T-helper 9 cell (primary cell): ENCODE data around the gene URB2.
"Not testable (repeated sequence)": the region's sequence is repeated elsewhere in the genome, so short reads cannot be mapped to it uniquely, and the experiment has no call there.

Experiments used
- DNase-seq: peaks from one replicate; pipeline ENCODE4 v3.0.0-alpha.2; 2020

Gene URB2

GRCh38 chr1:229696385-229696784 lies 70.3 kb downstream of the URB2 start:
- DNase-seq: no peak

- DNase-seq: no peak
Measured at GRCh38 chr1:229699613-229700267, 73.7 kb downstream of the URB2 start.

- DNase-seq: no peak
Measured at GRCh38 chr1:229704157-229704556, 78.1 kb downstream of the URB2 start.

GRCh38 chr1:229705152-229705551 lies 79.1 kb downstream of the URB2 start:
- not testable (repeated sequence) for DNase-seq

- not testable (repeated sequence) for DNase-seq
Measured at GRCh38 chr1:229707127-229707526, 81.1 kb downstream of the URB2 start.

- no peak for DNase-seq
Measured at GRCh38 chr1:229709500-229710013, 83.5 kb downstream of the URB2 start.
